GM12878 (cell line): ENCODE results near the gene ITPKA. TPM values are rescaled to one million over a fixed set of nuclear protein-coding genes. Genes with fewer than 3 reads are reported as not detected.
A peak's percentile ranks its signal among the peaks of the same experiment; 100 is the strongest.

Experiments used
- BACH1 ChIP-seq: fragments of 450-650 bp; IDR thresholded peaks from 2 replicates; pipeline ENCODE4 v1.6.1; 2017; ENCODE audit warnings: mild to moderate bottlenecking, borderline replicate concordance
- CBX3 ChIP-seq: fragments of 200-600 bp; sonication (generic); IDR thresholded peaks from 2 replicates; pipeline ENCODE4 v1.6.1; 2016; ENCODE audit warnings: low read depth, borderline replicate concordance
- ETV6 ChIP-seq, 2 experiments: fragments of 450-650 bp in 1 of 2; IDR thresholded peaks in 1 of 2; conservative IDR thresholded peaks in 1 of 2; 2 replicates each; pipeline ENCODE4 v1.6.1; 2014; ENCODE audit warnings: antibody characterized with exemption in 1 of 2, borderline replicate concordance in 1 of 2, low read depth in 1 of 2, mild to moderate bottlenecking in 1 of 2, moderate library complexity in 1 of 2
- EZH2 ChIP-seq: IDR thresholded peaks from 2 replicates; pipeline ENCODE4 v1.6.1; 2012; ENCODE audit warnings: low read depth, mild to moderate bottlenecking, control low read depth, inconsistent platforms, low read length, borderline replicate concordance; ENCODE audit not compliant: control insufficient read depth
- FOS ChIP-seq: IDR thresholded peaks from 3 replicates; pipeline ENCODE4 v1.6.1; 2011; ENCODE audit warnings: borderline replicate concordance; ENCODE audit not compliant: insufficient read length; ENCODE audit errors: extremely low read depth
- HSF1 ChIP-seq: fragments of 150-350 bp; IDR thresholded peaks from 2 replicates; pipeline ENCODE4 v1.6.1; 2014; ENCODE audit warnings: mild to moderate bottlenecking, low read depth, low read length
- IRF3 ChIP-seq: fragments of 450-650 bp; IDR thresholded peaks from 2 replicates; pipeline ENCODE4 v1.6.1; 2014; ENCODE audit warnings: mild to moderate bottlenecking
- IRF5 ChIP-seq: fragments of 450-650 bp; IDR thresholded peaks from 2 replicates; pipeline ENCODE4 v1.6.1; 2017; ENCODE audit warnings: borderline replicate concordance
- KAT2A ChIP-seq: conservative IDR thresholded peaks from 2 replicates; pipeline ENCODE4 v1.6.1; 2011; ENCODE audit warnings: low read depth, low read length; ENCODE audit not compliant: control insufficient read depth
- KLF5 ChIP-seq: fragments of 450-650 bp; IDR thresholded peaks from 2 replicates; pipeline ENCODE4 v1.6.1; 2014; ENCODE audit warnings: mild to moderate bottlenecking; ENCODE audit not compliant: partially characterized antibody
- MTA2 ChIP-seq: fragments of 450-650 bp; IDR thresholded peaks from 2 replicates; pipeline ENCODE4 v1.6.1; 2016; ENCODE audit warnings: low read depth, mild to moderate bottlenecking, moderate library complexity
- NFIC ChIP-seq: IDR thresholded peaks from 2 replicates; pipeline ENCODE4 v1.6.1; 2012; ENCODE audit warnings: low read depth, mild to moderate bottlenecking, inconsistent platforms, low read length, moderate library complexity
- NFYA ChIP-seq: IDR thresholded peaks from 2 replicates; pipeline ENCODE4 v1.6.1; 2011; ENCODE audit warnings: low read depth, mild to moderate bottlenecking, low read length, improper control_type of control experiment, borderline replicate concordance
- NRF1 ChIP-seq: conservative IDR thresholded peaks from 2 replicates; pipeline ENCODE4 v1.6.1; 2011; ENCODE audit warnings: mild to moderate bottlenecking, low read depth, low read length, improper control_type of control experiment
- PBX3 ChIP-seq: IDR thresholded peaks from 2 replicates; pipeline ENCODE4 v1.6.1; 2011; ENCODE audit warnings: mild to moderate bottlenecking, low read depth, low read length, moderate library complexity; ENCODE audit not compliant: insufficient replicate concordance
- POLR2A ChIP-seq: IDR thresholded peaks from 2 replicates; pipeline ENCODE4 v1.6.1; 2011; ENCODE audit warnings: low read depth, mild to moderate bottlenecking, low read length
- POLR2AphosphoS5 ChIP-seq: IDR thresholded peaks from 2 replicates; pipeline ENCODE4 v1.6.1; 2011; ENCODE audit warnings: mild to moderate bottlenecking, low read length, inconsistent platforms
- POU2F2 ChIP-seq: IDR thresholded peaks from 3 replicates; pipeline ENCODE4 v1.6.1; 2011; ENCODE audit warnings: low read depth, mild to moderate bottlenecking, low read length, borderline replicate concordance
- SUPT20H ChIP-seq: IDR thresholded peaks from 2 replicates; pipeline ENCODE4 v1.6.1; 2011; ENCODE audit warnings: low read depth, mild to moderate bottlenecking, low read length, moderate library complexity, borderline replicate concordance; ENCODE audit not compliant: control insufficient read depth
- TCF7 ChIP-seq: IDR thresholded peaks from 2 replicates; pipeline ENCODE4 v1.6.1; 2014; ENCODE audit warnings: antibody characterized with exemption, borderline replicate concordance
- USF2 ChIP-seq: IDR thresholded peaks from 2 replicates; pipeline ENCODE4 v1.6.1; 2011; ENCODE audit warnings: low read depth, low read length, improper control_type of control experiment, borderline replicate concordance
- ZNF217 ChIP-seq: fragments of 450-650 bp; IDR thresholded peaks from 2 replicates; pipeline ENCODE4 v1.6.1; 2017; ENCODE audit warnings: antibody characterized with exemption, mild to moderate bottlenecking
- ZNF274 ChIP-seq: IDR thresholded peaks from one replicate; pipeline ENCODE4 v1.8.0; 2011; ENCODE audit not compliant: insufficient read length, insufficient read depth
- ZZZ3 ChIP-seq: IDR thresholded peaks from 2 replicates; pipeline ENCODE4 v1.6.1; 2011; ENCODE audit warnings: low read depth; ENCODE audit not compliant: control insufficient read depth, insufficient read length
- polyA plus RNA-seq, 11 experiments: library from polyadenylated mRNA; depleted of rRNA in 4 of 11; unstranded in 6 of 11; stranded (reverse) in 5 of 11; fragments of >200 nt; fragmentation: Nextera tagmentation in 4 of 11; fragmentation: Illumina TruSeq in 1 of 11; extraction: Ambion mirVana in 4 of 11; extraction: Trizol in 1 of 11; gene quantifications; 1 replicate in 1 of 11; 2 replicates in 10 of 11; pipeline versions ENCODE4 v1.2.1 to v1.2.3, GENCODE V29; 2011 to 2016; ENCODE audit warnings: inconsistent platforms in 2 of 11, missing spikeins in 2 of 11, low read depth in 1 of 11
- total RNA-seq, 4 experiments: library from RNA; depleted of rRNA in 3 of 4; stranded (reverse); fragments of >200 nt in 3 of 4; fragmentation: Illumina TruSeq in 1 of 4; extraction: Trizol in 1 of 4; gene quantifications; 2 replicates each; pipeline versions ENCODE4 v1.2.1 to v1.2.3, GENCODE V29; 2013 to 2021

The ITPKA gene
- total and polyA plus RNA-seq, 10 of the 15 experiments (the other 5 are each of a cell fraction or from before 2014, with no cell fraction given): 0.04 to 1.5 (median 0.49) TPM; not detected in 1

- TF ChIP-seq ZNF217 (no peak), TCF7 (no peak), KAT2A (no peak), POLR2AphosphoS5 (no peak), ZZZ3 (no peak), CBX3 (no peak), EZH2 (no peak), NRF1 (no peak), USF2 (no peak), ZNF274 (no peak), POLR2A (no peak), IRF3 (no peak), KLF5 (no peak), POU2F2 (peak; percentile 82; the same call in 2 of the 3 replicates), MTA2 (peak; percentile 43; the same call in 1 of the 2 replicates), FOS (no peak), NFIC (peak; percentile 37; the same call in 1 of the 2 replicates), BACH1 (peak; percentile 65; the same call in 1 of the 2 replicates), IRF5 (no peak), ETV6 (conservative IDR thresholded peaks at IDR 0.05 in 1 of 2, IDR thresholded peaks at IDR 0.05 in 1 of 2; ENCODE audit: borderline replicate concordance in 1 of 2, low read depth in 1 of 2) (no peak), PBX3 (no peak), HSF1 (no peak), NFYA (no peak), SUPT20H (no peak)
These were observed 10.6 kb upstream of the ITPKA start (continued) for GRCh38 chr15:41483115-41483514.
